ENCODE results near the gene MTMR3.

Gene MTMR3

GRCh38 chr22:29914165-29914564 is 31.2 kb downstream of the MTMR3 start:
- DNase-seq (ENCODE audit: extremely low read depth in 1 of 2, low read depth in 1 of 2), result no peak

GRCh38 chr22:29914991-29915533 is 32.1 kb downstream of the MTMR3 start:
- no peak for DNase-seq (ENCODE audit: extremely low read depth in 1 of 2, low read depth in 1 of 2)

- DNase-seq (ENCODE audit: extremely low read depth in 1 of 2, low read depth in 1 of 2), result no peak
Observed at GRCh38 chr22:29916007-29916544, 33.1 kb downstream of the MTMR3 start.

- no peak for DNase-seq (ENCODE audit: extremely low read depth in 1 of 2, low read depth in 1 of 2)
Observed at GRCh38 chr22:29917052-29917902, 34.3 kb downstream of the MTMR3 start.

- DNase-seq (ENCODE audit: extremely low read depth in 1 of 2, low read depth in 1 of 2), result no peak
Observed at GRCh38 chr22:29925402-29925801, 42.4 kb downstream of the MTMR3 start.

- no peak for DNase-seq (ENCODE audit: extremely low read depth in 1 of 2, low read depth in 1 of 2)
Observed at GRCh38 chr22:29926057-29926456, 43.1 kb downstream of the MTMR3 start.

GRCh38 chr22:29932136-29932535 is 49.2 kb downstream of the MTMR3 start:
- DNase-seq (ENCODE audit: extremely low read depth in 1 of 2, low read depth in 1 of 2), result no peak

- no peak for DNase-seq (ENCODE audit: extremely low read depth in 1 of 2, low read depth in 1 of 2)
Observed at GRCh38 chr22:29933619-29934018, 50.6 kb downstream of the MTMR3 start.

GRCh38 chr22:29934596-29934995 is 51.6 kb downstream of the MTMR3 start:
- no peak for DNase-seq (ENCODE audit: extremely low read depth in 1 of 2, low read depth in 1 of 2)

- DNase-seq (ENCODE audit: extremely low read depth in 1 of 2, low read depth in 1 of 2), result no peak
Observed at GRCh38 chr22:29936186-29936585, 53.2 kb downstream of the MTMR3 start.

- DNase-seq (ENCODE audit: extremely low read depth in 1 of 2, low read depth in 1 of 2), result no peak
Observed at GRCh38 chr22:29937940-29938693, 55.1 kb downstream of the MTMR3 start.

- no peak for DNase-seq (ENCODE audit: extremely low read depth in 1 of 2, low read depth in 1 of 2)
Observed at GRCh38 chr22:29940526-29940925, 57.6 kb downstream of the MTMR3 start.

- no peak for DNase-seq (ENCODE audit: extremely low read depth in 1 of 2, low read depth in 1 of 2)
Observed at GRCh38 chr22:29944339-29944738, 61.4 kb downstream of the MTMR3 start.

GRCh38 chr22:29945435-29945834 is 62.5 kb downstream of the MTMR3 start:
- no peak for DNase-seq (ENCODE audit: extremely low read depth in 1 of 2, low read depth in 1 of 2)

- DNase-seq (ENCODE audit: extremely low read depth in 1 of 2, low read depth in 1 of 2), result no peak
Observed at GRCh38 chr22:29946220-29946619, 63.2 kb downstream of the MTMR3 start.

GRCh38 chr22:29947410-29948384 is 64.7 kb downstream of the MTMR3 start:
- DNase-seq (ENCODE audit: extremely low read depth in 1 of 2, low read depth in 1 of 2), result no peak

GRCh38 chr22:29948385-29948769 is 65.4 kb downstream of the MTMR3 start:
- no peak for DNase-seq (ENCODE audit: extremely low read depth in 1 of 2, low read depth in 1 of 2)

GRCh38 chr22:29949872-29950271 is 66.9 kb downstream of the MTMR3 start:
- DNase-seq (ENCODE audit: extremely low read depth in 1 of 2, low read depth in 1 of 2), result no peak

GRCh38 chr22:29951791-29952413 is 68.9 kb downstream of the MTMR3 start:
- DNase-seq (ENCODE audit: extremely low read depth in 1 of 2, low read depth in 1 of 2), result no peak

All from stimulated activated CD8-positive, alpha-beta memory T cell treated with anti-CD3 and anti-CD28 coated beads, Interleukin-7, amount 100 ng/mL, for 48 hours (primary cell).